ENCODE measurements around the gene ABCA1. TPM values are rescaled to one million over a fixed set of nuclear protein-coding genes. Genes with fewer than 3 reads are reported as not detected.

Gene ABCA1
- total and polyA plus RNA-seq, 2 of the 13 experiments (the other 11 are each of a cell fraction or from before 2014, with no cell fraction given): 26.8 to 63.8 TPM

DNA sequence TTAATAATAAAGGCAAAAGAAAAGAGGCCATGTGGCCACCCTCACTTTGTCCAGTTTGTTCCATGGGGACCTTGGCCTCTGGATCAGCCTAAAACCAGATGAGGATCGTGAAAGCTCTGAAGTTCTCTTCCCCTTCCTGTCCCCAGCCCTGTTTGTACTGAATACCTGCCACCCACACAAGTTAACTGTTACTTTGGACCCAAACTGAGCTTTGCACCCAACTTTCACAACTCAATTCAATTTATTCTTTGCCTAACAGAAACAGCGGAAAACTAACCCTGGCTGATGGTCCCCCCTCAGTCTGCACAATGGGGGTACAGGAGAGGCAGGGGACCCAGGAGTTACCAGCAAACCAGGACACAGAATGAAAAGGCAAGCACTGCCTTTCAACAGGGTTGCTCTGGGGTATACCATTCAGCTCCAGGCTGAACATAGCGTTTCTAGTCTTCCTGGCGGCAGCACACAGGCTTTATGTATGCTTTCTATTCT is 28.2 kb downstream of the ABCA1 start (continued):
- TF ChIP-seq, protein P1, sequence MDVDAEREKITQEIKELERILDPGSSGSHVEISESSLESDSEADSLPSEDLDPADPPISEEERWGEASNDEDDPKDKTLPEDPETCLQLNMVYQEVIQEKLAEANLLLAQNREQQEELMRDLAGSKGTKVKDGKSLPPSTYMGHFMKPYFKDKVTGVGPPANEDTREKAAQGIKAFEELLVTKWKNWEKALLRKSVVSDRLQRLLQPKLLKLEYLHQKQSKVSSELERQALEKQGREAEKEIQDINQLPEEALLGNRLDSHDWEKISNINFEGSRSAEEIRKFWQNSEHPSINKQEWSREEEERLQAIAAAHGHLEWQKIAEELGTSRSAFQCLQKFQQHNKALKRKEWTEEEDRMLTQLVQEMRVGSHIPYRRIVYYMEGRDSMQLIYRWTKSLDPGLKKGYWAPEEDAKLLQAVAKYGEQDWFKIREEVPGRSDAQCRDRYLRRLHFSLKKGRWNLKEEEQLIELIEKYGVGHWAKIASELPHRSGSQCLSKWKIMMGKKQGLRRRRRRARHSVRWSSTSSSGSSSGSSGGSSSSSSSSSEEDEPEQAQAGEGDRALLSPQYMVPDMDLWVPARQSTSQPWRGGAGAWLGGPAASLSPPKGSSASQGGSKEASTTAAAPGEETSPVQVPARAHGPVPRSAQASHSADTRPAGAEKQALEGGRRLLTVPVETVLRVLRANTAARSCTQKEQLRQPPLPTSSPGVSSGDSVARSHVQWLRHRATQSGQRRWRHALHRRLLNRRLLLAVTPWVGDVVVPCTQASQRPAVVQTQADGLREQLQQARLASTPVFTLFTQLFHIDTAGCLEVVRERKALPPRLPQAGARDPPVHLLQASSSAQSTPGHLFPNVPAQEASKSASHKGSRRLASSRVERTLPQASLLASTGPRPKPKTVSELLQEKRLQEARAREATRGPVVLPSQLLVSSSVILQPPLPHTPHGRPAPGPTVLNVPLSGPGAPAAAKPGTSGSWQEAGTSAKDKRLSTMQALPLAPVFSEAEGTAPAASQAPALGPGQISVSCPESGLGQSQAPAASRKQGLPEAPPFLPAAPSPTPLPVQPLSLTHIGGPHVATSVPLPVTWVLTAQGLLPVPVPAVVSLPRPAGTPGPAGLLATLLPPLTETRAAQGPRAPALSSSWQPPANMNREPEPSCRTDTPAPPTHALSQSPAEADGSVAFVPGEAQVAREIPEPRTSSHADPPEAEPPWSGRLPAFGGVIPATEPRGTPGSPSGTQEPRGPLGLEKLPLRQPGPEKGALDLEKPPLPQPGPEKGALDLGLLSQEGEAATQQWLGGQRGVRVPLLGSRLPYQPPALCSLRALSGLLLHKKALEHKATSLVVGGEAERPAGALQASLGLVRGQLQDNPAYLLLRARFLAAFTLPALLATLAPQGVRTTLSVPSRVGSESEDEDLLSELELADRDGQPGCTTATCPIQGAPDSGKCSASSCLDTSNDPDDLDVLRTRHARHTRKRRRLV (CRISPR knock-in tag; IDR thresholded peaks at IDR 0.05): no peak
- no peak for TF ChIP-seq PLSCR1 (CRISPR knock-in tag; IDR thresholded peaks at IDR 0.05; ENCODE audit: borderline replicate concordance)
- no peak for TF ChIP-seq ZNF709 (CRISPR knock-in tag; IDR thresholded peaks at IDR 0.05)
- TF ChIP-seq ZNF674 (CRISPR knock-in tag; IDR thresholded peaks at IDR 0.05; ENCODE audit: low read depth): no peak
- 0 out of 2 replicates have a peak, but pooled peaks have one; percentile 12 for TF ChIP-seq FOXK2 (IDR thresholded peaks at IDR 0.05)
- peak; percentile 25; the same call in 1 of the 2 replicates for TF ChIP-seq ZBTB4 (CRISPR knock-in tag; IDR thresholded peaks at IDR 0.05; ENCODE audit: borderline replicate concordance)
- TF ChIP-seq ZNF710 (CRISPR knock-in tag; IDR thresholded peaks at IDR 0.05; ENCODE audit: borderline replicate concordance): peak; percentile 94
- peak; percentile 54; the same call in 1 of the 2 replicates for TF ChIP-seq ZNF572 (CRISPR knock-in tag; IDR thresholded peaks at IDR 0.05)
- no peak for TF ChIP-seq PBX2 (CRISPR knock-in tag; IDR thresholded peaks at IDR 0.05)
- peak; percentile 44; the same call in 1 of the 2 replicates for TF ChIP-seq SAFB2 (CRISPR knock-in tag; IDR thresholded peaks at IDR 0.05; ENCODE audit: borderline replicate concordance, low read depth)
- TF ChIP-seq, protein P2, sequence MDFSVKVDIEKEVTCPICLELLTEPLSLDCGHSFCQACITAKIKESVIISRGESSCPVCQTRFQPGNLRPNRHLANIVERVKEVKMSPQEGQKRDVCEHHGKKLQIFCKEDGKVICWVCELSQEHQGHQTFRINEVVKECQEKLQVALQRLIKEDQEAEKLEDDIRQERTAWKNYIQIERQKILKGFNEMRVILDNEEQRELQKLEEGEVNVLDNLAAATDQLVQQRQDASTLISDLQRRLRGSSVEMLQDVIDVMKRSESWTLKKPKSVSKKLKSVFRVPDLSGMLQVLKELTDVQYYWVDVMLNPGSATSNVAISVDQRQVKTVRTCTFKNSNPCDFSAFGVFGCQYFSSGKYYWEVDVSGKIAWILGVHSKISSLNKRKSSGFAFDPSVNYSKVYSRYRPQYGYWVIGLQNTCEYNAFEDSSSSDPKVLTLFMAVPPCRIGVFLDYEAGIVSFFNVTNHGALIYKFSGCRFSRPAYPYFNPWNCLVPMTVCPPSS (IDR thresholded peaks at IDR 0.05): no peak
- peak; percentile 32; the same call in 1 of the 2 replicates for TF ChIP-seq PHF8 (CRISPR knock-in tag; IDR thresholded peaks at IDR 0.05)
- no peak for TF ChIP-seq NBN (conservative IDR thresholded peaks at IDR 0.05)
- TF ChIP-seq, protein P3, sequence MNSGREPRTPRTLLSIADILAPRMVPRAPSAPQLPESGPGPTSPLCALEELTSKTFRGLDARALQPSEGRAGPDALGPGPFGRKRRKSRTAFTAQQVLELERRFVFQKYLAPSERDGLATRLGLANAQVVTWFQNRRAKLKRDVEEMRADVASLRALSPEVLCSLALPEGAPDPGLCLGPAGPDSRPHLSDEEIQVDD (CRISPR knock-in tag; IDR thresholded peaks at IDR 0.05; ENCODE audit: borderline replicate concordance): no peak
